NCI-H1092 (cell line): ENCODE measurements around the gene C5orf58.

Experiments
- DNase-seq: peaks from one replicate; lab custom pipeline; 2025; lab: John Stamatoyannopoulos, UW

Gene C5orf58

GRCh38 chr5:170232786-170233185 is at the start of gene C5orf58:
Gene C5orf58, plus strand, starts transcription at chr5:170232985. Its CDS starts 1,992 bp downstream, at chr5:170234977.
- DNase-seq, result no peak

- DNase-seq, result no peak
Observed at GRCh38 chr5:170183816-170184687, 48.7 kb upstream of the C5orf58 start.

GRCh38 chr5:170184737-170185136 is 48.0 kb upstream of the C5orf58 start:
- no peak for DNase-seq

- DNase-seq, result no peak
Observed at GRCh38 chr5:170186156-170186555, 46.6 kb upstream of the C5orf58 start.

- DNase-seq, result no peak
Observed at GRCh38 chr5:170186856-170187255, 45.9 kb upstream of the C5orf58 start.

- DNase-seq, result no peak
Observed at GRCh38 chr5:170190436-170191134, 42.2 kb upstream of the C5orf58 start.

- no peak for DNase-seq
Observed at GRCh38 chr5:170192829-170193228, 40.0 kb upstream of the C5orf58 start.

GRCh38 chr5:170195961-170196360 is 36.8 kb upstream of the C5orf58 start:
- DNase-seq, result peak; percentile 68

- DNase-seq, result no peak
Observed at GRCh38 chr5:170200876-170201275, 31.9 kb upstream of the C5orf58 start.

GRCh38 chr5:170201311-170201710 is 31.5 kb upstream of the C5orf58 start:
- no peak for DNase-seq

- no peak for DNase-seq
Observed at GRCh38 chr5:170202117-170202516, 30.7 kb upstream of the C5orf58 start.

- no peak for DNase-seq
Observed at GRCh38 chr5:170204202-170204601, 28.6 kb upstream of the C5orf58 start.

- DNase-seq, result no peak
Observed at GRCh38 chr5:170206216-170206615, 26.6 kb upstream of the C5orf58 start.

- DNase-seq, result no peak
Observed at GRCh38 chr5:170206958-170207357, 25.8 kb upstream of the C5orf58 start.

- no peak for DNase-seq
Observed at GRCh38 chr5:170211575-170212334, 21.0 kb upstream of the C5orf58 start.

- peak; percentile 1 for DNase-seq
Observed at GRCh38 chr5:170216257-170216864, 16.4 kb upstream of the C5orf58 start.

GRCh38 chr5:170217831-170218230 is 15.0 kb upstream of the C5orf58 start:
- no peak for DNase-seq

- no peak for DNase-seq
Observed at GRCh38 chr5:170218726-170219125, 14.1 kb upstream of the C5orf58 start.

GRCh38 chr5:170219615-170220014 is 13.2 kb upstream of the C5orf58 start:
- DNase-seq, result no peak

- DNase-seq, result no peak
Observed at GRCh38 chr5:170220191-170220590, 12.6 kb upstream of the C5orf58 start.

- peak; percentile 2 for DNase-seq
Observed at GRCh38 chr5:170221327-170221741, 11.5 kb upstream of the C5orf58 start.

- DNase-seq, result no peak
Observed at GRCh38 chr5:170223360-170223759, 9.4 kb upstream of the C5orf58 start.
